GM19035 (cell line): Measurements from ENCODE around the gene NEGR1.

Source experiments
- ATAC-seq: cut with Tn5 transposase; IDR thresholded peaks from one replicate; pipeline ENCODE4 v1.9.1; 2021; ENCODE audit not compliant: unreplicated experiment

Gene NEGR1

GRCh38 chr1:72050551-72050950 is 231.8 kb downstream of the NEGR1 start:
- no peak for ATAC-seq

GRCh38 chr1:72037745-72038343 is 244.5 kb downstream of the NEGR1 start:
- peak; percentile 71 for ATAC-seq

- no peak for ATAC-seq
These were observed 247.5 kb downstream of the NEGR1 start for GRCh38 chr1:72034827-72035226.

GRCh38 chr1:72023063-72023930 is 259.0 kb downstream of the NEGR1 start:
- ATAC-seq: no peak

GRCh38 chr1:72018562-72018961 is 263.8 kb downstream of the NEGR1 start:
- ATAC-seq: no peak

GRCh38 chr1:72015006-72015405 is 267.3 kb downstream of the NEGR1 start:
- no peak for ATAC-seq

- no peak for ATAC-seq
These were observed 269.2 kb downstream of the NEGR1 start for GRCh38 chr1:72013161-72013560.

GRCh38 chr1:72011721-72012120 is 270.6 kb downstream of the NEGR1 start:
- no peak for ATAC-seq

GRCh38 chr1:72010094-72010431 is 272.3 kb downstream of the NEGR1 start:
- no peak for ATAC-seq

- no peak for ATAC-seq
These were observed 272.9 kb downstream of the NEGR1 start for GRCh38 chr1:72009173-72010093.

GRCh38 chr1:72007312-72007711 is 275.0 kb downstream of the NEGR1 start:
- no peak for ATAC-seq

GRCh38 chr1:72006092-72006491 is 276.2 kb downstream of the NEGR1 start:
- no peak for ATAC-seq

- no peak for ATAC-seq
These were observed 279.2 kb downstream of the NEGR1 start for GRCh38 chr1:72003092-72003491.

GRCh38 chr1:72000809-72001208 is 281.5 kb downstream of the NEGR1 start:
- ATAC-seq: no peak

GRCh38 chr1:71994646-71995045 is 287.7 kb downstream of the NEGR1 start:
- ATAC-seq: no peak

GRCh38 chr1:71987181-71987580 is 295.2 kb downstream of the NEGR1 start:
- ATAC-seq: no peak

GRCh38 chr1:71986160-71986559 is 296.2 kb downstream of the NEGR1 start:
- no peak for ATAC-seq

- no peak for ATAC-seq
These were observed 301.8 kb downstream of the NEGR1 start for GRCh38 chr1:71980556-71980955.

- no peak for ATAC-seq
These were observed 302.5 kb downstream of the NEGR1 start for GRCh38 chr1:71979882-71980281.

GRCh38 chr1:71967670-71968069 is 314.7 kb downstream of the NEGR1 start:
- peak; percentile 69 for ATAC-seq

GRCh38 chr1:71964188-71964587 is 318.2 kb downstream of the NEGR1 start:
- ATAC-seq: no peak
